SU-DHL-6 (cell line): ENCODE data around the gene PPIL6.

Experiments
- H2AFZ ChIP-seq: fragments of 200-600 bp; sonication (generic); 2 replicates; pipeline ENCODE4 v1.6.1; 2014; ENCODE audit warnings: low read depth, mild to moderate bottlenecking, moderate library complexity, mixed read lengths, antibody characterized with exemption, low read length; ENCODE audit not compliant: severe bottlenecking
- H3F3A ChIP-seq: fragments of 200-600 bp; shearing (Covaris generic); 2 replicates; pipeline ENCODE4 v1.6.0; 2016; ENCODE audit warnings: antibody characterized with exemption, mild to moderate bottlenecking; ENCODE audit not compliant: insufficient read depth
- H3K27ac ChIP-seq: fragments of 200-600 bp; sonication (generic); 2 replicates; pipeline ENCODE4 v1.5.1; 2016; ENCODE audit warnings: low read depth, mild to moderate bottlenecking, low read length, moderate library complexity, mixed read lengths
- H3K27me3 ChIP-seq: fragments of 200-600 bp; sonication (generic), shearing (Covaris generic); 2 replicates; pipeline ENCODE4 v1.6.0; 2014; ENCODE audit warnings: mild to moderate bottlenecking, low read length
- H3K36me3 ChIP-seq: fragments of 200-600 bp; sonication (generic); 2 replicates; pipeline ENCODE4 v1.6.1; 2014; ENCODE audit warnings: mild to moderate bottlenecking, low read length, mixed read lengths
- H3K4me2 ChIP-seq: fragments of 300-600, 200-600 bp; shearing (Covaris generic), sonication (generic); 2 replicates; pipeline ENCODE4 v1.6.0; 2014; ENCODE audit warnings: low read length, low read depth, mild to moderate bottlenecking; ENCODE audit not compliant: poor library complexity, severe bottlenecking
- H3K4me3 ChIP-seq: fragments of 200-600 bp; sonication (generic); 2 replicates; pipeline ENCODE4 v1.5.1; 2014; ENCODE audit warnings: antibody characterized with exemption, low read length, mild to moderate bottlenecking, mixed read lengths; ENCODE audit not compliant: insufficient read depth, poor library complexity, severe bottlenecking
- H3K79me2 ChIP-seq: fragments of 200-600 bp; sonication (generic); 2 replicates; pipeline ENCODE4 v1.6.1; 2014; ENCODE audit warnings: mild to moderate bottlenecking, low read length, moderate library complexity; ENCODE audit not compliant: insufficient read depth
- H3K9ac ChIP-seq: fragments of 200-600 bp; sonication (generic); 2 replicates; pipeline ENCODE4 v1.7.0; 2014; ENCODE audit warnings: mild to moderate bottlenecking, low read length
- H3K9me2 ChIP-seq: fragments of 200-600 bp; sonication (generic); replicated peaks from 2 replicates; pipeline ENCODE4 v1.6.1; 2014; ENCODE audit warnings: low read length; ENCODE audit not compliant: insufficient read depth
- H3K9me3 ChIP-seq: fragments of 200-600 bp; sonication (generic); 2 replicates; pipeline ENCODE4 v1.6.1; 2014; ENCODE audit warnings: low read length, mixed read lengths; ENCODE audit not compliant: insufficient read depth
- H4K20me1 ChIP-seq: fragments of 200-600 bp; sonication (generic); 2 replicates; pipeline ENCODE4 v1.6.1; 2014; ENCODE audit warnings: low read depth, mild to moderate bottlenecking, antibody characterized with exemption, low read length, moderate library complexity, mixed read lengths
- CTCF ChIP-seq: fragments of 200-600 bp; sonication (generic); IDR thresholded peaks from one replicate; pipeline ENCODE4 v1.5.1; 2017; ENCODE audit warnings: antibody characterized with exemption, mild to moderate bottlenecking, low read length, moderate library complexity; ENCODE audit not compliant: insufficient read depth, poor library complexity, severe bottlenecking
- EZH2phosphoT487 ChIP-seq: fragments of 200-600 bp; sonication (generic), shearing (Covaris generic); conservative IDR thresholded peaks from 2 replicates; pipeline ENCODE4 v1.6.1; 2018; ENCODE audit warnings: mild to moderate bottlenecking, antibody characterized with exemption, low read length, moderate library complexity, mixed read lengths

Gene PPIL6

GRCh38 chr6:109478222-109478805 lies 37.9 kb upstream of the PPIL6 start:
- Histone ChIP-seq H3K27ac (peak overlapping the region; percentile 6), H3F3A (no peaks in the 10 kb centered on the region), H3K9me2 (no peaks in the 10 kb centered on the region), H2AFZ (no peak overlapping the region), H4K20me1 (peaks cover 19% of the 10 kb centered on the region; the same call in 1 of the 2 replicates), H3K9me3 (no peaks in the 10 kb centered on the region), H3K27me3 (no peaks in the 10 kb centered on the region), H3K4me2 (peak overlapping the region; percentile 71), H3K9ac (peak overlapping the region; percentile 41), H3K79me2 (peaks cover 78% of the 10 kb centered on the region), H3K4me3 (peak overlapping the region; percentile 6), H3K36me3 (peaks cover 30% of the 10 kb centered on the region)
- TF ChIP-seq EZH2phosphoT487, result no peak
- TF ChIP-seq CTCF, result no peak

GRCh38 chr6:109477725-109478124 lies 37.3 kb upstream of the PPIL6 start:
- peaks cover 19% of the 10 kb centered on the region; the same call in 1 of the 2 replicates for H4K20me1 ChIP-seq
- peaks cover 30% of the 10 kb centered on the region for H3K36me3 ChIP-seq
- no peak for TF ChIP-seq EZH2phosphoT487
- TF ChIP-seq CTCF, result no peak
- no peak overlapping the region for H2AFZ ChIP-seq
- H3F3A ChIP-seq, result no peaks in the 10 kb centered on the region
- H3K4me2 ChIP-seq, result peak overlapping the region; percentile 71
- no peaks in the 10 kb centered on the region for H3K9me3 ChIP-seq
- no peak overlapping the region for H3K27ac ChIP-seq
- peak overlapping the region; percentile 15; the same call in 1 of the 2 replicates for H3K9ac ChIP-seq
- no peak overlapping the region for H3K4me3 ChIP-seq
- peaks cover 76% of the 10 kb centered on the region for H3K79me2 ChIP-seq
- no peaks in the 10 kb centered on the region for H3K9me2 ChIP-seq
- H3K27me3 ChIP-seq, result no peaks in the 10 kb centered on the region

GRCh38 chr6:109477184-109477583 lies 36.8 kb upstream of the PPIL6 start:
- no peaks in the 10 kb centered on the region for H3F3A ChIP-seq
- TF ChIP-seq EZH2phosphoT487, result no peak
- TF ChIP-seq CTCF, result no peak
- H3K27ac ChIP-seq, result no peak overlapping the region
- H3K9ac ChIP-seq, result peak overlapping the region; percentile 15; the same call in 1 of the 2 replicates
- no peaks in the 10 kb centered on the region for H3K27me3 ChIP-seq
- peaks cover 19% of the 10 kb centered on the region; the same call in 1 of the 2 replicates for H4K20me1 ChIP-seq
- H3K36me3 ChIP-seq, result peaks cover 30% of the 10 kb centered on the region
- no peak overlapping the region for H2AFZ ChIP-seq
- H3K9me2 ChIP-seq, result no peaks in the 10 kb centered on the region
- no peaks in the 10 kb centered on the region for H3K9me3 ChIP-seq
- H3K4me3 ChIP-seq, result no peak overlapping the region
- peaks cover 70% of the 10 kb centered on the region for H3K79me2 ChIP-seq
- H3K4me2 ChIP-seq, result peak overlapping the region; percentile 71
